CD4-positive, alpha-beta memory T cell (primary cell): ENCODE data around the gene DOCK1. TPM values are rescaled to one million over a fixed set of nuclear protein-coding genes. Genes with fewer than 3 reads are reported as not detected.
"Not testable (repeated sequence)": the region's sequence is repeated elsewhere in the genome, so short reads cannot be mapped to it uniquely, and the experiment has no call there.

Experiments
- CTCF ChIA-PET: fragments of 350-600 bp; sonication (Branson Sonifier 250); formaldehyde crosslinking; loops from one replicate; lab custom pipeline; 2021; ENCODE audit warnings: inconsistent platforms; ENCODE audit not compliant: partially characterized antibody; lab: Charles Lee
- POLR2A ChIA-PET: fragments of 350-600 bp; sonication (Branson Sonifier 250); formaldehyde crosslinking; loops from one replicate; lab custom pipeline; 2021; ENCODE audit not compliant: partially characterized antibody; lab: Charles Lee
- DNase-seq, 5 donors: peaks; one replicate each; pipeline versions ENCODE4 v3.0.0 to v3.0.0-alpha.2; 2020 to 2022; ENCODE audit warnings: mixed read lengths in 1 of 5
- H3K27ac ChIP-seq: one replicate; pipeline ENCODE4 v1.7.0; 2013; ENCODE audit warnings: low read depth, low read length
- H3K27me3 ChIP-seq: 2 replicates; pipeline ENCODE4 v1.7.0; 2013; ENCODE audit warnings: mild to moderate bottlenecking, low read length, moderate library complexity; ENCODE audit not compliant: insufficient read depth
- H3K36me3 ChIP-seq: 2 replicates; pipeline ENCODE4 v1.7.0; 2013; ENCODE audit warnings: mild to moderate bottlenecking, low read length, moderate library complexity; ENCODE audit not compliant: insufficient read depth
- H3K4me1 ChIP-seq: 2 replicates; pipeline ENCODE4 v1.7.0; 2013; ENCODE audit warnings: mild to moderate bottlenecking, low read length, moderate library complexity; ENCODE audit not compliant: insufficient read depth
- H3K4me3 ChIP-seq, 2 donors: one replicate each; pipeline ENCODE4 v1.7.0; 2013; ENCODE audit warnings: low read length in 2 of 2, mild to moderate bottlenecking in 1 of 2
- H3K9me3 ChIP-seq, 2 donors: one replicate each; pipeline ENCODE4 v1.7.0; 2013; ENCODE audit warnings: low read length in 2 of 2, control low read depth in 1 of 2; ENCODE audit not compliant: control insufficient read depth in 1 of 2
- H3K27ac Mint-ChIP-seq, 7 donors: one replicate each; pipeline ENCODE4 v1.8.0; 2020 to 2021; ENCODE audit warnings: mixed read lengths in 7 of 7, mild to moderate bottlenecking in 6 of 7, inconsistent platforms in 3 of 7, moderate library complexity in 3 of 7
- H3K27me3 Mint-ChIP-seq, 2 donors: one replicate each; pipeline ENCODE4 v1.8.0; 2020 to 2021; ENCODE audit warnings: mixed read lengths in 2 of 2
- H3K36me3 Mint-ChIP-seq, 2 donors: one replicate each; pipeline ENCODE4 v1.8.0; 2020 to 2021; ENCODE audit warnings: mixed read lengths in 2 of 2, inconsistent platforms in 1 of 2, mild to moderate bottlenecking in 1 of 2
- H3K4me1 Mint-ChIP-seq, 4 donors: one replicate each; pipeline ENCODE4 v1.8.0; 2020 to 2021; ENCODE audit warnings: mixed read lengths in 4 of 4, mild to moderate bottlenecking in 1 of 4
- H3K4me3 Mint-ChIP-seq, 8 donors: one replicate each; pipeline ENCODE4 v1.8.0; 2020 to 2021; ENCODE audit warnings: mixed read lengths in 8 of 8, mild to moderate bottlenecking in 7 of 8, moderate library complexity in 6 of 8, inconsistent platforms in 3 of 8
- H3K9me3 Mint-ChIP-seq, 8 donors: one replicate each; pipeline ENCODE4 v1.8.0; 2020 to 2021; ENCODE audit warnings: mixed read lengths in 8 of 8, mild to moderate bottlenecking in 5 of 8, inconsistent platforms in 3 of 8, moderate library complexity in 1 of 8
- intact Hi-C: fragments of 100-400 bp; cut with micrococcal nuclease; formaldehyde crosslinking; loops from one replicate; pipeline ENCODE4 v1.15.1; 2023
- polyA plus RNA-seq, 2 donors: library from polyadenylated mRNA; unstranded; fragments of 300-500 nt; fragmentation: Illumina TruSeq; gene quantifications; one replicate each; pipeline ENCODE4 v1.2.3, GENCODE V29; 2021
- total RNA-seq, 2 experiments: library from RNA; stranded (reverse); gene quantifications; one replicate each; pipeline ENCODE4 v1.2.3, GENCODE V29; 2021

Gene DOCK1
- total and polyA plus RNA-seq, 4 experiments from 2014 or later = 0.17 TPM; not detected in 2

- Mint-ChIP-seq H3K4me3 (no peak overlapping the region), H3K36me3 (no peaks in the 10 kb centered on the region), H3K4me1 (no peaks in the 10 kb centered on the region), H3K27me3 (peaks cover 0 to 1% of the 10 kb centered on the region in 2 donors), H3K27ac (no peak overlapping the region), H3K9me3 (peaks cover 0 to 16% (median 3%) of the 10 kb centered on the region in 8 donors)
- DNase-seq = no peak
- CTCF ChIA-PET = no interaction called here
- intact Hi-C loops = no loop called here
- H3K27ac ChIP-seq = no peak overlapping the region
- no peaks in the 10 kb centered on the region for H3K4me1 ChIP-seq
- no peaks in the 10 kb centered on the region for H3K9me3 ChIP-seq
- H3K27me3 ChIP-seq = no peaks in the 10 kb centered on the region
- H3K36me3 ChIP-seq = no peaks in the 10 kb centered on the region
- POLR2A ChIA-PET = no interaction called here
- no peak overlapping the region for H3K4me3 ChIP-seq
Measured at GRCh38 chr10:126892226-126893175, 12.7 kb upstream of the DOCK1 start.

- H3K36me3 Mint-ChIP-seq = no peaks in the 10 kb centered on the region
- ChIA-PET CTCF (no interaction called here), POLR2A (no interaction called here)
- Histone ChIP-seq H3K27me3 (no peaks in the 10 kb centered on the region), H3K4me3 (no peak overlapping the region), H3K27ac (no peak overlapping the region), H3K9me3 (no peaks in the 10 kb centered on the region), H3K4me1 (no peaks in the 10 kb centered on the region), H3K36me3 (no peaks in the 10 kb centered on the region)
- no peak overlapping the region for H3K27ac Mint-ChIP-seq
- DNase-seq = no peak
- intact Hi-C loops = no loop called here
- H3K27me3 Mint-ChIP-seq = peaks cover 0 to 1% of the 10 kb centered on the region in 2 donors
- H3K4me1 Mint-ChIP-seq = no peaks in the 10 kb centered on the region
- H3K4me3 Mint-ChIP-seq = no peak overlapping the region
- peaks cover 0 to 21% (median 6%) of the 10 kb centered on the region in 8 donors for H3K9me3 Mint-ChIP-seq
Measured at GRCh38 chr10:126893206-126893605, 12.0 kb upstream of the DOCK1 start.

GRCh38 chr10:126893841-126894240 lies 11.4 kb upstream of the DOCK1 start:
- Mint-ChIP-seq H3K9me3 (peaks cover 2 to 28% (median 9%) of the 10 kb centered on the region in 8 donors), H3K27ac (no peak overlapping the region), H3K4me1 (no peaks in the 10 kb centered on the region), H3K4me3 (no peak overlapping the region), H3K36me3 (no peaks in the 10 kb centered on the region), H3K27me3 (peaks cover 0 to 1% of the 10 kb centered on the region in 2 donors)
- DNase-seq = no peak
- intact Hi-C loops = no loop called here
- CTCF ChIA-PET = no interaction called here
- H3K9me3 ChIP-seq = peaks cover 0 to 2% of the 10 kb centered on the region in 2 donors
- no peaks in the 10 kb centered on the region for H3K4me1 ChIP-seq
- no peaks in the 10 kb centered on the region for H3K27me3 ChIP-seq
- H3K4me3 ChIP-seq = no peak overlapping the region
- POLR2A ChIA-PET = no interaction called here
- H3K36me3 ChIP-seq = no peaks in the 10 kb centered on the region
- no peak overlapping the region for H3K27ac ChIP-seq

GRCh38 chr10:126895214-126895781 lies 9.9 kb upstream of the DOCK1 start:
- Mint-ChIP-seq H3K4me3 (no peak overlapping the region), H3K27ac (no peak overlapping the region), H3K4me1 (no peaks in the 10 kb centered on the region), H3K36me3 (no peaks in the 10 kb centered on the region), H3K9me3 (peaks cover 2 to 42% (median 10%) of the 10 kb centered on the region in 8 donors), H3K27me3 (peaks cover 1 to 3% of the 10 kb centered on the region in 2 donors)
- ChIA-PET CTCF (no interaction called here), POLR2A (no interaction called here)
- Histone ChIP-seq H3K36me3 (no peaks in the 10 kb centered on the region), H3K4me3 (no peak overlapping the region), H3K9me3 (peaks cover 0 to 4% of the 10 kb centered on the region in 2 donors), H3K27me3 (no peaks in the 10 kb centered on the region), H3K27ac (no peak overlapping the region), H3K4me1 (no peaks in the 10 kb centered on the region)
- DNase-seq = no peak
- intact Hi-C loops = no loop called here

GRCh38 chr10:126898460-126898859 lies 6.8 kb upstream of the DOCK1 start:
- Mint-ChIP-seq H3K36me3 (no peaks in the 10 kb centered on the region), H3K4me1 (no peaks in the 10 kb centered on the region), H3K27ac (no peak overlapping the region), H3K9me3 (peaks cover 6 to 41% (median 11%) of the 10 kb centered on the region in 8 donors), H3K27me3 (peaks cover 3 to 4% of the 10 kb centered on the region in 2 donors), H3K4me3 (no peak overlapping the region)
- Histone ChIP-seq H3K4me1 (no peaks in the 10 kb centered on the region), H3K27me3 (no peaks in the 10 kb centered on the region), H3K36me3 (no peaks in the 10 kb centered on the region), H3K27ac (no peak overlapping the region), H3K9me3 (peaks cover 0 to 4% of the 10 kb centered on the region in 2 donors), H3K4me3 (no peak overlapping the region)
- POLR2A ChIA-PET = no interaction called here
- DNase-seq = no peak
- CTCF ChIA-PET = no interaction called here
- intact Hi-C loops = no loop called here

- H3K4me1 Mint-ChIP-seq = not testable (repeated sequence)
Measured at GRCh38 chr10:126899529-126899928, 5.7 kb upstream of the DOCK1 start.

GRCh38 chr10:126902157-126902556 lies 3.1 kb upstream of the DOCK1 start:
- Histone ChIP-seq H3K4me1 (no peaks in the 10 kb centered on the region), H3K4me3 (no peak overlapping the region), H3K36me3 (no peaks in the 10 kb centered on the region), H3K9me3 (peaks cover 0 to 4% of the 10 kb centered on the region in 2 donors), H3K27ac (no peak overlapping the region), H3K27me3 (no peaks in the 10 kb centered on the region)
- POLR2A ChIA-PET = no interaction called here
- Mint-ChIP-seq H3K27me3 (peaks cover 11 to 18% of the 10 kb centered on the region in 2 donors), H3K4me1 (peaks cover 0 to 5% (median 0%) of the 10 kb centered on the region in 4 donors), H3K4me3 (no peak overlapping the region), H3K36me3 (no peaks in the 10 kb centered on the region), H3K9me3 (peaks cover 6 to 38% (median 13%) of the 10 kb centered on the region in 8 donors), H3K27ac (no peak overlapping the region)
- no peak for DNase-seq
- CTCF ChIA-PET = no interaction called here
- intact Hi-C loops = no loop called here

More at GRCh38 chr10:126899529-126899928, 5.7 kb upstream of the DOCK1 start:
- H3K4me3 ChIP-seq, DNase-seq, H3K27ac ChIP-seq, intact Hi-C loops, H3K36me3 Mint-ChIP-seq, CTCF ChIA-PET, H3K4me3 Mint-ChIP-seq, H3K9me3 ChIP-seq, H3K27ac Mint-ChIP-seq, H3K4me1 ChIP-seq, POLR2A ChIA-PET, H3K27me3 Mint-ChIP-seq, H3K36me3 ChIP-seq, H3K27me3 ChIP-seq: not testable (repeated sequence)
- H3K9me3 Mint-ChIP-seq = peaks cover 6 to 41% (median 12%) of the 10 kb centered on the region in 8 donors
